HG03520 (cell line): ENCODE measurements around the gene TSPEAR.

Source experiments
- ATAC-seq: cut with Tn5 transposase; IDR thresholded peaks from one replicate; pipeline ENCODE4 v1.9.1; 2021; ENCODE audit warnings: mild to moderate bottlenecking, moderate library complexity; ENCODE audit not compliant: unreplicated experiment

Gene TSPEAR

GRCh38 chr21:44458971-44459711 lies 252.2 kb downstream of the TSPEAR start:
- no peak for ATAC-seq

GRCh38 chr21:44456915-44457736 lies 254.2 kb downstream of the TSPEAR start:
- no peak for ATAC-seq

- ATAC-seq: no peak
Observed at GRCh38 chr21:44456214-44456914, 255.0 kb downstream of the TSPEAR start.

GRCh38 chr21:44455524-44456213 lies 255.7 kb downstream of the TSPEAR start:
- no peak for ATAC-seq

- ATAC-seq: no peak
Observed at GRCh38 chr21:44454747-44455523, 256.4 kb downstream of the TSPEAR start, which contains the start of gene LRRC3. Gene LRRC3, plus strand, starts transcription at chr21:44455510. Its CDS starts 1,135 bp downstream, at chr21:44456645.

GRCh38 chr21:44454058-44454457 lies 257.3 kb downstream of the TSPEAR start:
- no peak for ATAC-seq

GRCh38 chr21:44453120-44453519 lies 258.3 kb downstream of the TSPEAR start:
- no peak for ATAC-seq

- ATAC-seq: no peak
Observed at GRCh38 chr21:44450999-44451398, 260.4 kb downstream of the TSPEAR start.

- no peak for ATAC-seq
Observed at GRCh38 chr21:44450402-44450801, 261.0 kb downstream of the TSPEAR start.

- no peak for ATAC-seq
Observed at GRCh38 chr21:44449473-44450363, 261.7 kb downstream of the TSPEAR start.

- ATAC-seq: no peak
Observed at GRCh38 chr21:44448651-44449131, 262.7 kb downstream of the TSPEAR start.
